Panc1 (cell line): Measurements from ENCODE around the gene CAD. TPM values are rescaled to one million over a fixed set of nuclear protein-coding genes. Genes with fewer than 3 reads are reported as not detected.

ENCODE experiments used
- ATAC-seq: fragments of 200-7000 bp; cut with Tn5 transposase; 2 replicates; pipeline ENCODE4 v1.9.1; 2020; ENCODE audit warnings: mild to moderate bottlenecking, moderate library complexity
- BruUV-seq: library from RNA; stranded (reverse); fragments of 400-500 nt; replicated peaks from 2 replicates; lab custom pipeline; 2021; lab: Mats Ljungman, UMichigan
- CTCF ChIA-PET: fragments of 300-600 bp; sonication (Branson Sonifier 250); formaldehyde crosslinking; loops from one replicate; lab custom pipeline; 2022; ENCODE audit warnings: antibody characterized with exemption; lab: Charles Lee
- POLR2A ChIA-PET: fragments of 300-600 bp; sonication (Branson Sonifier 250); formaldehyde crosslinking; loops from one replicate; lab custom pipeline; 2022; ENCODE audit warnings: antibody characterized with exemption; lab: Charles Lee
- DNase-seq: peaks from one replicate; pipeline ENCODE4 v3.0.0-alpha.2; 2010; ENCODE audit warnings: low read depth, low spot score
- H3K27ac ChIP-seq: 2 replicates; pipeline ENCODE4 v1.5.1; 2011; ENCODE audit warnings: mild to moderate bottlenecking, low read length, inconsistent platforms
- H3K27me3 ChIP-seq: fragments of 200-500 bp; sonication (Bioruptor generic); 2 replicates; pipeline ENCODE4 v1.6.0; 2014; ENCODE audit warnings: low read length, inconsistent platforms; ENCODE audit not compliant: control insufficient read depth, insufficient read depth
- H3K36me3 ChIP-seq: fragments of 200-500 bp; sonication (Bioruptor generic); 2 replicates; pipeline ENCODE4 v1.5.1; 2014; ENCODE audit warnings: inconsistent platforms, mild to moderate bottlenecking, low read length, moderate library complexity; ENCODE audit not compliant: control insufficient read depth, insufficient read depth
- H3K4me1 ChIP-seq: 2 replicates; pipeline ENCODE4 v1.5.1; 2011; ENCODE audit warnings: inconsistent platforms, mild to moderate bottlenecking, low read length, moderate library complexity; ENCODE audit not compliant: control insufficient read depth, insufficient read depth
- H3K4me3 ChIP-seq, 2 experiments: 2 replicates each; pipeline ENCODE4 v1.5.1; 2011 to 2012; ENCODE audit warnings: low read depth in 2 of 2, low read length in 2 of 2, mild to moderate bottlenecking in 2 of 2, inconsistent platforms in 1 of 2, moderate library complexity in 1 of 2
- H3K9me3 ChIP-seq: fragments of 200-500 bp; sonication (Bioruptor generic); 2 replicates; pipeline ENCODE4 v1.5.1; 2014; ENCODE audit warnings: low read depth, mild to moderate bottlenecking, inconsistent platforms, low read length, moderate library complexity; ENCODE audit not compliant: control insufficient read depth, insufficient read depth
- CTCF ChIP-seq: fragments of 450-650 bp; IDR thresholded peaks from 2 replicates; pipeline ENCODE4 v1.5.1; 2017; ENCODE audit warnings: mild to moderate bottlenecking
- POLR2AphosphoS5 ChIP-seq: IDR thresholded peaks from 2 replicates; pipeline ENCODE4 v1.6.1; 2012; ENCODE audit warnings: mild to moderate bottlenecking, low read depth, low read length, moderate library complexity
- REST ChIP-seq, 2 experiments: IDR thresholded peaks; 2 replicates each; pipeline ENCODE4 v1.6.1; 2011 to 2012; ENCODE audit warnings: low read depth in 2 of 2, control low read depth in 1 of 2, low read length in 1 of 2, mild to moderate bottlenecking in 1 of 2, moderate library complexity in 1 of 2; ENCODE audit not compliant: insufficient read depth in 1 of 2
- SIN3A ChIP-seq: IDR thresholded peaks from 2 replicates; pipeline ENCODE4 v1.6.1; 2012; ENCODE audit warnings: low read depth, mild to moderate bottlenecking, low read length, moderate library complexity, borderline replicate concordance; ENCODE audit not compliant: insufficient read depth
- TCF7L2 ChIP-seq: IDR thresholded peaks from 2 replicates; pipeline ENCODE4 v1.6.1; 2011; ENCODE audit warnings: mild to moderate bottlenecking, low read depth, low read length, inconsistent platforms
- in situ Hi-C: cut with HindIII; loops from 2 replicates; pipeline ENCODE4 v1.10.0; 2016; ENCODE audit warnings: low sequenced_read_pairs, low pct_unique_long_range_greater_than_20kb
- intact Hi-C: fragments of 100-400 bp; cut with micrococcal nuclease; formaldehyde crosslinking; loops from one replicate; pipeline ENCODE4 v1.10.0; 2022; ENCODE audit not compliant: unreplicated experiment
- total RNA-seq: library from RNA; stranded (reverse); gene quantifications from one replicate; pipeline ENCODE4 v1.2.1, GENCODE V29; 2021; ENCODE audit not compliant: unreplicated experiment

The CAD gene
- total RNA-seq, 1 experiment from 2014 or later: 76.7 TPM

GRCh38 chr2:27233341-27233740, 16.2 kb downstream of the CAD start:
- BruUV-seq: no TSS peak
- DNase-seq: no peak
- H3K27ac ChIP-seq: no peak overlapping the region
- ChIA-PET POLR2A (interaction anchor here (0.6 kb wide), 1 partner anchor 22 kb away, joined by 3 read pairs; the partner anchor contains the start of genes ATRAID and SLC5A6), CTCF (no interaction called here)
- intact Hi-C loops (no loop called here), in situ Hi-C loops (no loop called here)
- H3K4me3 ChIP-seq: no peak overlapping the region
- H3K9me3 ChIP-seq: no peaks in the 10 kb centered on the region
- no peaks in the 10 kb centered on the region for H3K4me1 ChIP-seq
- TF ChIP-seq TCF7L2 (no peak), POLR2AphosphoS5 (no peak), SIN3A (no peak), REST (IDR thresholded peaks at IDR 0.05; ENCODE audit: insufficient read depth in 1 of 2, low read depth in 2 of 2, low read length in 1 of 2) (no peak), CTCF (no peak)
- H3K27me3 ChIP-seq: no peaks in the 10 kb centered on the region
- H3K36me3 ChIP-seq: peaks cover 36% of the 10 kb centered on the region
- ATAC-seq: no peak

- H3K27me3 ChIP-seq: no peaks in the 10 kb centered on the region
- DNase-seq (no peak), ATAC-seq (no peak)
- no peaks in the 10 kb centered on the region for H3K4me1 ChIP-seq
- in situ Hi-C loops: no loop called here
- intact Hi-C loops: no loop called here
- TF ChIP-seq POLR2AphosphoS5 (no peak), CTCF (no peak), REST (IDR thresholded peaks at IDR 0.05; ENCODE audit: insufficient read depth in 1 of 2, low read depth in 2 of 2, low read length in 1 of 2) (no peak), TCF7L2 (no peak), SIN3A (no peak)
- BruUV-seq: no TSS peak
- no peak overlapping the region for H3K27ac ChIP-seq
- CTCF ChIA-PET: no interaction called here
- POLR2A ChIA-PET: no interaction called here
- no peaks in the 10 kb centered on the region for H3K9me3 ChIP-seq
- H3K4me3 ChIP-seq: no peak overlapping the region
- peaks cover 43% of the 10 kb centered on the region for H3K36me3 ChIP-seq
These were observed 19.0 kb downstream of the CAD start for GRCh38 chr2:27236136-27236535.
